Hepatocyte (in vitro differentiated cells): Measurements from ENCODE around the gene IDH3G.
"Not testable (repeated sequence)": the region's sequence is repeated elsewhere in the genome, so short reads cannot be mapped to it uniquely, and the experiment has no call there.

Experiments
- CTCF ChIP-seq: fragments of 200-600 bp; sonication (generic); IDR thresholded peaks from 2 replicates; pipeline ENCODE4 v1.5.1; 2016; ENCODE audit warnings: antibody characterized with exemption, mild to moderate bottlenecking; ENCODE audit not compliant: poor library complexity
- EZH2 ChIP-seq: fragments of 200-600 bp; sonication (generic); IDR thresholded peaks from 2 replicates; pipeline ENCODE4 v1.6.1; 2016; ENCODE audit warnings: antibody characterized with exemption, mild to moderate bottlenecking, borderline replicate concordance

GRCh38 chrX:153746991-153747390 is 47.2 kb downstream of the IDH3G start:
- not testable (repeated sequence) for TF ChIP-seq CTCF, EZH2
